ENCODE measurements around the gene C19orf47. TPM values are rescaled to one million over a fixed set of nuclear protein-coding genes. Genes with fewer than 3 reads are reported as not detected.

The C19orf47 gene
- total RNA-seq, 1 experiment from 2014 or later: 18.0 TPM

DNA sequence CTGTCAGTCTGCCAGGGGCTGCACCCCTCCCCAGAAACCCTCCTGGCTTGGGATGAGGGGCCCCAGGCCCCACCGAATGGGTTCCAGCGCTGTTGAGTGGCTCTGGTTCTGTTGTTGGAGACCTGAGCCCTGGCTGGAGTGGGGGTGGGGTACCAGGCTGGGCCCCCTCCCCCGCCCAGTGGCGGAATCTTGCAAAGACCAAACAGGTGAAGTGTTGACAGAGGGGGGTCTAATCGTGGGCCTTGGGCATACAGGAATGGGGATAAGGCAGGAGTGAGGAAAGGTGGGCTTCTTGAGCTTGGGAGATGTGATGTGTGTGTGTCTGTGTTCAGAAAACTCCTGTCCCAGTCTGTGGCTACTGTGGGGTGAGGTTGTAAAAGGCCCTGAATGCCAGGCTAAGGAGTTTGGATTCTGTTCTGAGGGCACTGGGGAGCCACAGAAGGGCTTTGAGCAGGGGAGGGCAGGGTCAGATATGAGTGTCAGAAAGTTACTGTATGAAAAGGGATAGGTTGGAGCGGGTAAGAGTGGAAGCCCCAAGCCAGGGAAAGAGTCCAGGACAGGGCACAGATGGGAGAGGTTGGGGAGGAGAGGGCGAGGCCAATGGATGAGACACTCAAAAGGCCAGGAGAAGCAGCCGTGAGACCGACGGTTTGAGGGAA lies 42.0 kb upstream of the C19orf47 start, which contains the start of gene HIPK4:
Gene HIPK4, minus strand, starts transcription at position 98 of the 659 bp plus-strand sequence. CDS start 279 bp downstream, outside the sequence.
- ChIA-PET RAD21 (ENCODE audit: low non-redundant PET in 1 of 2, low total read pairs in 2 of 2, uncharacterized antibody in 2 of 2, unreplicated experiment in 2 of 2) (no interaction called here), CTCF (no interaction called here)
- intact Hi-C loops (cut with micrococcal nuclease): no loop called here

More for the DNA sequence above, 42.0 kb upstream of the C19orf47 start, which contains the start of gene HIPK4:
- ATAC-seq: no peak
- POLR2A ChIA-PET: no interaction called here
- no peak within 1 kb of the TSS for H3K9ac ChIP-seq (ENCODE audit: low read length)
- H3K4me2 ChIP-seq (ENCODE audit: low read length): no peak within 1 kb of the TSS
- H3K4me3 ChIP-seq (replicated peaks in 1 of 2; ENCODE audit: low read depth in 1 of 2, low read length in 2 of 2): no peak within 1 kb of the TSS
- H3K4me1 ChIP-seq (ENCODE audit: control insufficient read depth in 1 of 2, insufficient read depth in 2 of 2, low read length in 2 of 2): peaks cover 15 to 19% of the 10 kb centered on the region in 2 experiments
- TF ChIP-seq RAD21 (IDR thresholded peaks at IDR 0.05; ENCODE audit: low read depth) (no peak), EZH2 (IDR thresholded peaks at IDR 0.05) (no peak), SP1 (IDR thresholded peaks at IDR 0.05; ENCODE audit: low read depth) (no peak), CEBPB (IDR thresholded peaks at IDR 0.05; ENCODE audit: low read depth) (no peak), TCF7L2 (IDR thresholded peaks at IDR 0.05; ENCODE audit: borderline replicate concordance, extremely low read depth, insufficient read depth, insufficient read length) (no peak), EGR1 (IDR thresholded peaks at IDR 0.05; ENCODE audit: low read depth) (no peak), JUND (IDR thresholded peaks at IDR 0.05) (no peak), ZNF274 (IDR thresholded peaks at IDR 0.05; ENCODE audit: low read depth, low read length) (no peak), FOSL1 (IDR thresholded peaks at IDR 0.05; ENCODE audit: low read depth) (no peak), EZH2phosphoT487 (IDR thresholded peaks at IDR 0.05; ENCODE audit: borderline replicate concordance) (no peak), ELF1 (IDR thresholded peaks at IDR 0.05; ENCODE audit: borderline replicate concordance, low read depth) (no peak)
- TF ChIP-seq, protein P1, sequence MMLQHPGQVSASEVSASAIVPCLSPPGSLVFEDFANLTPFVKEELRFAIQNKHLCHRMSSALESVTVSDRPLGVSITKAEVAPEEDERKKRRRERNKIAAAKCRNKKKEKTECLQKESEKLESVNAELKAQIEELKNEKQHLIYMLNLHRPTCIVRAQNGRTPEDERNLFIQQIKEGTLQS (IDR thresholded peaks at IDR 0.05): no peak
- TF ChIP-seq, protein P2, sequence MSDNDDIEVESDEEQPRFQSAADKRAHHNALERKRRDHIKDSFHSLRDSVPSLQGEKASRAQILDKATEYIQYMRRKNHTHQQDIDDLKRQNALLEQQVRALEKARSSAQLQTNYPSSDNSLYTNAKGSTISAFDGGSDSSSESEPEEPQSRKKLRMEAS (IDR thresholded peaks at IDR 0.05): no peak
- TF ChIP-seq, protein P3, sequence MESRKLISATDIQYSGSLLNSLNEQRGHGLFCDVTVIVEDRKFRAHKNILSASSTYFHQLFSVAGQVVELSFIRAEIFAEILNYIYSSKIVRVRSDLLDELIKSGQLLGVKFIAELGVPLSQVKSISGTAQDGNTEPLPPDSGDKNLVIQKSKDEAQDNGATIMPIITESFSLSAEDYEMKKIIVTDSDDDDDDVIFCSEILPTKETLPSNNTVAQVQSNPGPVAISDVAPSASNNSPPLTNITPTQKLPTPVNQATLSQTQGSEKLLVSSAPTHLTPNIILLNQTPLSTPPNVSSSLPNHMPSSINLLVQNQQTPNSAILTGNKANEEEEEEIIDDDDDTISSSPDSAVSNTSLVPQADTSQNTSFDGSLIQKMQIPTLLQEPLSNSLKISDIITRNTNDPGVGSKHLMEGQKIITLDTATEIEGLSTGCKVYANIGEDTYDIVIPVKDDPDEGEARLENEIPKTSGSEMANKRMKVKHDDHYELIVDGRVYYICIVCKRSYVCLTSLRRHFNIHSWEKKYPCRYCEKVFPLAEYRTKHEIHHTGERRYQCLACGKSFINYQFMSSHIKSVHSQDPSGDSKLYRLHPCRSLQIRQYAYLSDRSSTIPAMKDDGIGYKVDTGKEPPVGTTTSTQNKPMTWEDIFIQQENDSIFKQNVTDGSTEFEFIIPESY (IDR thresholded peaks at IDR 0.05; ENCODE audit: extremely low read depth, insufficient replicate concordance, low read length): no peak
- no TSS peak for BruUV-seq (replicated peaks)
- no peak within 1 kb of the TSS for H2AFZ ChIP-seq (ENCODE audit: low read depth, low read length, poor library complexity, severe bottlenecking)
- H4K20me1 ChIP-seq (ENCODE audit: insufficient read depth): no peaks in the 10 kb centered on the region
- no peak for DNase-seq (ENCODE audit: low read depth, low spot score)
- no peaks in the 10 kb centered on the region for H3K9me2 ChIP-seq (ENCODE audit: insufficient read depth)
- no peaks in the 10 kb centered on the region for H3K27me3 ChIP-seq (ENCODE audit: insufficient read depth, low read length)
- H3K9me3 ChIP-seq (ENCODE audit: control insufficient read depth in 1 of 2, insufficient read depth in 1 of 2, low read depth in 1 of 2, low read length in 2 of 2): no peaks in the 10 kb centered on the region
- H3K79me2 ChIP-seq (ENCODE audit: insufficient read depth, low read length): no peaks in the 10 kb centered on the region
- H3K27ac ChIP-seq (ENCODE audit: low read depth, low read length): no peak within 1 kb of the TSS
- H3K36me3 ChIP-seq (ENCODE audit: control insufficient read depth in 1 of 2, insufficient read depth in 2 of 2, low read length in 2 of 2): no peaks in the 10 kb centered on the region
